ENCODE measurements around the gene SRGAP2C. TPM values are rescaled to one million over a fixed set of nuclear protein-coding genes. Genes with fewer than 3 reads are reported as not detected.
A peak's percentile ranks its signal among the peaks of the same experiment; 100 is the strongest.
"Not testable (repeated sequence)": the region's sequence is repeated elsewhere in the genome, so short reads cannot be mapped to it uniquely, and the experiment has no call there.

Gene SRGAP2C
- total RNA-seq, 1 donor from 2014 or later = 23.8 TPM

DNA sequence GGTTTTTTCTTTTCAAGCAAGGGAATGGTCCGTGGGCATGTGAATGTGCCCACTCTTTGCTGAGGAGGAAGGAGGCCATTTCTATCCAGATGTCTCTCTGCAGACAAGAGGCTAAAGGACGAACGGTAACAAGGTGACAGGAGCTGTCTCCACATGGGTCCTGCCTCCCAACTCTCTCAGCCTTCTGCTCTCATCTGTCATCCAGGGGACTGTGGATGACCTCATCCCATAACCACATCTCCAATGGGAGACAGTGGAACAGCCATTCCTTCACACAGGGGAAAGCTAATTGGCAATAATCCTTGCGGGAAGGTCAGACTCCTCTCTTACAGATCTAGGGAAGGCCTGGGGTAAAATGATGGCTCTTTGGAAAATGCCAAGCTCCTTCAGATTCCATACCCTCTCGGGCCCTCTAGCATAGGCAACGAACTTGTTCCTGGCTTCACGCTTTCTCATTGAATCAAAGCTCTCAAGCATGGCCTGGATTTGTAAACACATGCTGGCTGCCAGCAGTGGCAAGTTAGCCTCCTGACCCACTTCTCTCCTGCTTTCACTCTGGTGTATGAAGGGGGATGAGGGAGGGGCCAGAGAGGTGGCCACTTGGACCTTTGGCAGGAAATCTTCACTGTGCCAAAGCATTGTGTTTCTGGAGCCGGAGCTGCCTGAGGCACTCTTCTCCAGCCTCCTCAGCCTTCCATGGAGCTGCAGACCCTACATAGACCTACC lies 201.0 kb downstream of the SRGAP2C start:
- DNase-seq = not testable (repeated sequence)

DNA sequence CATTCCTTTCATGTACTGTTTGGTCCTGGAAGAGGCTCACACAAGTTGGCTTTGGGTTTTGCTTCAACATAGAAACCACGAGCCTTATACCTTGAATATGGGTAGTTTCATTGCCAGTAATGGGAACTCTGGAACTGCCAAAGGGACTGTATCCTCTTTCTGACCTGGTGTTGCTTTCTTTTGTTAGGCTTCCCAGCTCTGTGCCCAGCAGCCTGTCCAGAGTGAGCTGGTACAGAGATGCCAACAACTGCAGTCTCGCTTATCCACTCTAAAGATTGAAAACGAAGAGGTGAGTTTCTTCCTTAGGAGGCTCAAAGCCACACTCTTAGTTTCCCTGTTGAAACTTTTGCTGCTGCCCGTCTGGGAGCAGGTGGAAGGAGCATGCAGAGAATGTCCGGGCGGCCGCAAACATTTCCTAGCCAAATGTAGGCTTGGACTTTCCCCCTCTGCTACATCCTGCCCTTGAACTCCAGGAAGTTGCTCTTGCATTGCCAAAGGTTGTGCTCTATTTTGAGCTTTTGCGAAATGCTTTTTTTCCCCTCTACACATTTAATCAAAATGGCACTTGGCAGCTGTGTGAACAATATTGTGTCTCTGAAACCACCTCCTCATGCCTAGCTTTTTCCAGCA lies 201.7 kb downstream of the SRGAP2C start:
- not testable (repeated sequence) for DNase-seq

DNA sequence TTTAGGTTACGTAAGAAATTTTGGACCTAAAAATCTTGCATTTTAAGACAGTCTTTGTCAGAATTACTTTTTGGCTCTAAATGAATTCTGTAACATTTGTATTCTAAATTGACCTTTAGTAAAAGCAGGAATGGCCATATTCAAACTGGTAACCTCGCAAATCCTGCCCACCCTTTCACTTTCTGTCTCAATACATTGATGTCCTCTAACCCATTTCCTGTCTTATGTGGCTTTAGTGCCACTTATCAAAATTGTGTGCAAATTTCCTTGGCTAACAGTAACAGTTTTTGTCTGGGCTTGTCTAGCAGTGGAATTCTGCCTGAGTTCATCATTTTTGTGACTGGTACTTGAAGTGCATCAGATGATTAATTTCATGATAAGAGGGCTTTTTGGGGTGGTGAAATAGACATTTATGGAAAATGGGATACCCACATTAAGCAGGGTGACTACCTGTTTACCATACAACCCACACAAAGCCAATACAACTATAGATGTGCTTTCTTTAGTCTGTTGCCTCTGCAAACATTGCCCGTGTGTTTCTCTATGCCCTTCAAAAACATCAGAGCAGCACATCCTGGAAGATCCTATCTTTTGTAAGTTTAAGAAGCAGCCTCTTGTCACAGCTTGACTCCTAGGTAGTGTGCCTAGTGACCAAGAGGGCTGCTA lies 205.3 kb downstream of the SRGAP2C start:
- not testable (repeated sequence) for DNase-seq

DNA sequence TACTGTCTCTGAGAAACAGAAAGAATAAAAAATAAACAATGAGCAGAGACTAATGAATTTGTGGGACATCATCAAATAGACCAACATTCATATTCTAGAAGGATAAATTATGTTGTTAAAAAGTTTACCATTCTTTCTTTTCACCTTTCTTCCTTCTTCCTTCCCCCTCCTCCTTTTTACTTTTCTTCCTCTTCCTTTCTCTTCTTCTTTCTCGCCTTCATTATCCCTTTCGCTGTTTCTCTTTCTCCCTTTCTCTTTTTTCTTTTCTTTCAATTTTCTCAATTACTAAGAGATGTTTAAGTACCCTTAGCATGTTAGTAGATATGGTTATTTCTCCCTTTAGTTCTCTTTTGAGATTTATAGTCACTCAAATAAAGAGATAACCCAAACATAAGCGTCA lies 207.4 kb downstream of the SRGAP2C start:
- not testable (repeated sequence) for DNase-seq

DNA sequence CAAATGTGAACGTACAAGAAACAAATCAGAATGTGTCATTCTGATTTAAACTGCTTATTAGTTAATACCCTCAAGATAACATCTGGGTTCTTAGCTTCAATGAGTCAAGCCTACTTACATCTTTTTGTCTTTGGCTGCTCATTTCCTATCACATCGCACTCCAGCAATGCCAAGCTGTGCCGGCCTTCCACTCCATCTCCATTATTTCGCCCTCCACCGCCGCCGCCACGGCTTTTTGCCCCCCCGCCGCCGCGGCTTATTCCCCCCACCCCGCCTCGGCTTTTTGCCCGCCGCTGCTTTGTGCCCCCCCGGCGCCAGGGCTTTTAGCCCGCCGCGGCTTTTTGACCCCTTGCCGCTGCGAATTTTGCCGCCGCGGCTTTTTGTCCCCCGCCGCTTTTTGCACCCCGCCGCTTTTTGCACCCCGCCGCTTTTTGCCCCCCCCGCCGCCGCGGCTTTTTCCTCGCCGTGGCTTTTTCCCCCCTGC lies 211.0 kb downstream of the SRGAP2C start:
- DNase-seq = peak; percentile 41

DNA sequence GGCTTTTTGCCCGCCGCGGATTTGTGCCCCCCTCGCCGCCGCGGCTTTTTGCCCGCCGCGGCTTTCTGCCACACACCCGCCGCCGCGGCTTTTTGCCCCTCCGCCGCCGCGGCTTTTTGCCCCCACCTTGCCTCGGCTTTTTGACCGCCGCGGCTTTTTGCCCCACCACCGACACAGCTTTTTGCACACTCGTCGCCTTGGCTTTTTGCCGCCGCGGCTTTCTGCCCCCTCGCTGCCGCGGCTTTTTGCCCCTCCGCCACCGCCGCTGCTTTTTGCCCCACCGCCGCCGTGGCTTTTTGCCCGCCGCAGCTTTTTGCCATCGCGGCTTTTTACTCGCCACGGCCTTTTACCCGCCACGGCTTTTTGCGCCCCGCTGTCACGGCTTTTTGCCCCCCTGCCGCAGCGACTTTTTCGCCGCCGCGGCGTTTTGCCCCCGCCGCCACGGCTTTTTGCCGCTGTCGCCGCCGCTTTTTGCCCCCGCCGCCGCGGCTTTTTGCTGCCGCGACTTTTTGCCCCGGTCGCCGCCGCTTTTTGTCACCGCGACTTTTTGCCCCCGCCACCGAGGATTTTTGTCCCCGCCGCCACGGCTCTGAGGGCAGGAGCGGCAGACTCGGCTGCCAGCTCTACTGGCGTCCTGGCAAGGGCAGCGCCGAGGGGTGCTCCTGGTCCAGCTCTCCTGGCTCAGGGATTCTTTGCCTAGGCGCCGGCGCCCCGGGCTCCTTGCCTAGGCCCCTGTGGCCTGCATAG lies 211.7 kb downstream of the SRGAP2C start:
- peak; percentile 21 for DNase-seq

DNA sequence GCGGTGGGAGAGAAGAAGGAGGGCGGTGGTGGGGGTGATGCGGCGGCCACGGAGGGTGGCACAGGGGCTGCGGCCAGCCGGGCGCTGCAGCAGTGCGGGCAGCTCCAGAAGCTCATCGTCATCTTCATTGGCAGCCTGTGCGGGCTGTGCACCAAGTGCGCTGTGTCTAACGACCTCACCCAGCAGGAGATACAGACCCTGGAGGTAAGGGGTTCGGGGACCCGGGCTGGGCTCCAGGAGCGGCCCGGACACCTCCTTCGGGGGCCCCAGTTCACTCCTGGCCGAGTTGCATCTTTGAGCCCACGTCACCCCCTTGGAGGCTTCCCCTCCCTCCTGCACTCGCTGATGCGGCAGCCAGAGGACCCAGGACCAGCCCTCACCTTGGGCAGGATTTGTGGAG lies 212.3 kb downstream of the SRGAP2C start:
- not testable (repeated sequence) for DNase-seq

DNA sequence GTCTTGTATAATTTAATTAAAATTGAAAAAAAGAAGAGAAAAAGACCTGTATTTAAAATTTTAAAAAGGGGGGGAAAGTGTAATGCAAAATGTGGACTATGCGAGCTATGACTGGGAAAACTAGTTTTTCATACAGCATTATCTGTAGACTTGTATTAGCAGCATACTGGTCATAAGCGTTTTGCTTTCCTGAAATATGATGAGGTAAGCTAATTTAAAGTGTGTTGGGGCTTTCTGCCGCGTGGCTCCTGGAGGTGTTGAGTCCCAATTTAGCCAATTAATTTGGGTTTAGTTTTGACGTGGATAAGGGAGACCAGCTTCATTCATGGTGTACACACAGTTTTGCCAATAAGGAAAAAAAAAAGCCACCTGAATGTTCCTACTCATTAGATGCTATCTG lies 214.4 kb downstream of the SRGAP2C start:
- DNase-seq = not testable (repeated sequence)

DNA sequence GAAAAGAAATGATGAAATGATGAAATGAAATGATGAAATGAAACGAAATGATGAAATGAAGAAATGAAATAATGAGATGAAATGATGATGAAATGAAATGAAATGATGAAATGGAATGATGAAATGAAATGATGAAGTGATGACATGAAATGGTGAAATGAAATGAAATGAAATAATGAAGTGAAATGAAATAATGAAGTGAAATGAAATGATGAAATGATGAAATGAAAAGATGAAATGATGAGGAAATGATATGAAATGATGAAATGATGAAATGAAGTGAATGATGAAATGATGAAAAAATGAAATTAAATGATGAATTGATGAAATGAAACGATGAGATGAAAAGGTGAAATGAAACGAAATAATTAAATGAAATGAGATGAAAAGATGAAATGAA lies 215.3 kb downstream of the SRGAP2C start:
- DNase-seq = not testable (repeated sequence)

DNA sequence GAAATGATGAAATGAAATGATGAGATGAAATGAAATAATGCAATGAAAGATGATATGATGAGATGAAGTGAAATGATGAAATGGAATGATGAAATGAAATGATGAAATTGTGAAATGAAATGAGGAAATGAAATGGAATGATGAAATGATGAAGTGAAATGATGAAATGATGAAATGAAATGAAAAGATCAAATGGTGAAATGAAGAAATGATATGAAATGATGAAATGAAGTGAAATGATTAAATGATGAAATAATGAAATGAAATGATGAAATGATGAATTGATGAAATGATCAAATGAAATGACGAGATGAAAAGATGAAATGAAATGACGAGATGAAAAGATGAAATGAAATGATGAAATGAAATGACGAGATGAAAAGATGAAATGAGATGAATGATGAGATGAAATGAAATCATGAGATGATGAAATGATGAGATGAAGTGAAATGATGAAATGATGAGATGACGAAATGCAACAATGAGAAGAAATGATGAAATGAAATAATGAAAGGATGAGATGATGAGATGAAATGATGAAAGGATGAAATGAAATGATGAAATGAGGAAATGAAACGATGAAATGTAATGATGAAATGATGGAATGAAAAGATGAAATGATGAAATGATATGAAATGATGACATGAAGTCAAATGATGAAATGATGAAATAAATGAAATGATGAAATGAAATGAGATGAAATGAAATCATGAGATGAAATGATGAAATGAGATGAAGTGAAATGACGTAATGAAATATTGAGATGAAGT lies 216.0 kb downstream of the SRGAP2C start:
- not testable (repeated sequence) for DNase-seq

DNA sequence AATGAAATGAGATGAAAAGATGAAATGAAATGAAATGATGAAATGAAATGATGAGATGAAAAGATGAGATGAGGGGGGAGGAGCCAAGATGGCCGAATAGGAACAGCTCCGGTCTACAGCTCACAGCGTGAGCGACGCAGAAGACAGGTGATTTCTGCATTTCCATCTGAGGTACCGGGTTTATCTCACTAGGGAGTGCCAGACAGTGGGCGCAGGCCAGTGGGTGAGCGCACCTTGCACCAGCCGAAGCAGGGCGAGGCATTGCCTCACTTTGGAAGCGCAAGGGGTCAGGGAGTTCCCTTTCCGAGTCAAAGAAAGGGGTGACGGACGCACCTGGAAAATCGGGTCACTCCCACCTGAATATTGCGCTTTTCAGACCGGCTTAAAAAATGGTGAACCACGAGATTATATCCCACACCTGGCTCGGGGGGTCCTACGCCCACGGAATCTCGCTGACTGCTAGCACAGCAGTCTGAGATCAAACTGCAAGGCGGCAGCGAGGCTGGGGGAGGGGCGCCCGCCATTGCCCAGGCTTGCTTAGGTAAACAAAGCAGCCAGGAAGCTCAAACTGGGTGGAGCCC lies 216.7 kb downstream of the SRGAP2C start:
- DNase-seq = not testable (repeated sequence)

DNA sequence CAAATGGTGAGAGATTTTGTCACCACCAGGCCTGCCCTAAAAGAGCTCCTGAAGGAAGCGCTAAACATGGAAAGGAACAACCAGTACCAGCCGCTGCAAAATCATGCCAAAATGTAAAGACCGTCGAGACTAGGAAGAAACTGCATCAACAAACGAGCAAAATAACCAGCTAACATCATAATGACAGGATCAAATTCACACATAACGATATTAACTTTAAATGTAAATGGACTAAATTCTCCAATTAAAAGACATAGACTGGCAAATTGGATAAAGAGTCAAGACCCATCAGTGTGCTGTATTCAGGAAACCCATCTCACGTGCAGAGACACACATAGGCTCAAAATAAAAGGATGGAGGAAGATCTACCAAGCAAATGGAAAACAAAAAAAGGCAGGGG lies 218.5 kb downstream of the SRGAP2C start:
- DNase-seq = not testable (repeated sequence)

DNA sequence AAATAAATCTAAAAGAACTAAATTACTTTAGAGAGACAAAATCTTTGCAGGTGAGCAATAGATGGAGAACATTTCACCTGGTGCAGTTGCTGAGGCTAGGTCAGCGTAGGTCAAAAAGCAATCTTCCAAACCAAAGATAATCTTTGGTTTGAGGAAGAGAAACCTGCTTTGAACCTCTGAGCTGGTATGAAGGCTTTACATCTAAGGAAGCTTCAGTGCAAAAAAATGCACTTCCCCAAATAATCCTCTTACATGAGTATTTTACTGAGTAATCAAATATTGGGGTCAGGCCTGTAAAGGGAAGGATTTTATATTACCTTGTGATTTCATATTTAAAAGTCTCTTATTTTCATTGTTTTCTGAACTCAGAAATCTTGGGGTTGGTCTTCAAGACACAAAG lies 223.6 kb downstream of the SRGAP2C start:
- no peak for DNase-seq

DNA sequence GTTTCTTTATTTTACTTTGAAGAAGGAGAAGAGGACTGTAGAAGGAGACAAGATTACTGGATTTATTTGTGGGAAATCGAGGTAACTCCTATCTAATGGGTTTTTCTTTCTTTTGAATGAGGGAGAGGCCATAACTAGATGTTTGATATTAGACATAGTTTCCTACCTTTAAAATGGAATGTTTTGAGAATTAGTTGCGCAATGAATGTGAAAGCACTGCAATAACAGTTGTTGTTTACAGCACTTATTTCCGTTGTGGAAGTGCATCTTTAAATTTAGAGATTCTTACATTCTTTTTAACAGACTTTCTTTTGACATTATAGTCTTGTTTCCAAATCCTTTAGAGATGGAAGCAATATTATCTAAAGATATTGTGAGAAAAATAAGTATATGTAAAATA lies 229.0 kb downstream of the SRGAP2C start:
- no peak for DNase-seq

DNA sequence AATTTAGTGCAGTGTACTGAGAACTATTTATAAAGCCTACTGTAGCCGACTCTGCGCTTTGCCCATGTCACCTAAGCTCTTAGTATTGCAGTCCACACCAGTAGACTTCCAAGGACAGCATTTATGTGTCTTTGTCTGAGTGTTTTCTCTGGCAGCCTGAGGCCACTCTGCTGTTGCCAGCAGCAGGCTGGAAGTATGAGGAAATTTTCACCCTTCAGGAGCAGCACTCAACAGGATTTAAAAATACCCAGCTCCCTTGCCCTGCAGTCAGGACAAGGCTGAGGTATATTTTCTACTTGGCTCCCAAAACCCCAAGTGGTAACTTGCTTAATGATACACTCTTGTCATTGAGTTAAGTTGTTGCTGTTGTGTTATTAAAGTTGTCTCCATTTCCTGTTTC lies 230.1 kb downstream of the SRGAP2C start:
- DNase-seq = peak; percentile 4

DNA sequence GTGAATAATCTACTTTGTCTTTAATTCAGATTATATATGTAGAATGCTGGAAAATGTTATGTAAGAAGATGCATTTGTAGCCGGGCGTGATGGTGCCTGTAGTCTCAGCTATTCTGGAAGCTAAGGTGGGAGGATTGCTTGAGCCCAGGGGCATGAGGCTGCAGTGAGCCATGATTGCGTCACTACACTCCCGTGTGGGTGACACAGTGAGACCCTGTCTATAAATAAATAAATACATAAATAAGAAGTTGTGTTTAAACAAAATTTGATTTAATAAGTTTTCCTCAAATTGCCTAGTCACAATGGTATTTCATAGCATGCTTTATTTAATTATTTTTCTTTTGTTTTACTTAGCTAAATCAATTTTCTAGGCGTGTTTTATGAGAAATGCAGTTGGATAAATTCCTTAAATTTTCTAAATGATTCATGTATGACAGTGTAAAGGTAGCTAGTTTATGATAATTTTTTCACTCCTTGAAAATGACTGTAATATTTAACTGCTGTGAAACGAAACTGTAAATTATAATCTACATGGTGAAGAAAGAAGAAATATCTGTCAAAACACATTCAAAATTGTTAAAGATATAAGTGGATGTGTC lies 232.6 kb downstream of the SRGAP2C start:
- no peak for DNase-seq

DNA sequence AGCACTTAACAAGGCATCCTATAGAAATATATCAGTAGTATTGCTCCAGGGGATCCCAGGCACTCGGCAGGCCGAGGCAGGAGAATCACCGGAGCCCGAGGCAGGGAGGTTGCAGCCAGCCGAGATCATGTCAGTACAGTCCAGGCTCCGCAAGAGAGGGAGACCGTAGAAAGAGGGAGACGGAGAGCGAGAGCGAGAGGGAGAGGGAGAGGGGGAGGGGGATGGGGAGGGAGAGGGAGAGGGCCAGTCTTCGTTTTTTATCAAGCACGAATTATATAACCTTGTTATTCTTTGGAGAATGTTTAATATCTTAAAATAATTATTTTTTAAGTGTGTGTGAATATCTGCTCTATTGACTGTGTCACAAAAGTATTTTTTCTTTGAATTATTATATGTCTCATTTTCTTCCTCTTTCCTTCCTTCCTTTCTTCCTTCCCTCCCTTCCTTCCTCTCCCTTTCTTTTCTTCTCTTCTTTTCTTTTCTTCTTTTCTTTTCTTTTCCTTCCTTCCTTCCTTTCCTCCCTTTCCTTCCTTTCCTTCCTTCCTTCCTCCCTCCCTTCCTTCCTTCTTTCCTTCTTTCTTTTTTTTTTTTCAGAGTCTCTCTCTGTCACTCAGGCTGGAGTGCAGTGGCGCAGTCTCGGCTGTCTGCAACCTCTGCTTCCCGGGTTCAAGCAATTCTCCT lies 233.7 kb downstream of the SRGAP2C start:
- DNase-seq = no peak

DNA sequence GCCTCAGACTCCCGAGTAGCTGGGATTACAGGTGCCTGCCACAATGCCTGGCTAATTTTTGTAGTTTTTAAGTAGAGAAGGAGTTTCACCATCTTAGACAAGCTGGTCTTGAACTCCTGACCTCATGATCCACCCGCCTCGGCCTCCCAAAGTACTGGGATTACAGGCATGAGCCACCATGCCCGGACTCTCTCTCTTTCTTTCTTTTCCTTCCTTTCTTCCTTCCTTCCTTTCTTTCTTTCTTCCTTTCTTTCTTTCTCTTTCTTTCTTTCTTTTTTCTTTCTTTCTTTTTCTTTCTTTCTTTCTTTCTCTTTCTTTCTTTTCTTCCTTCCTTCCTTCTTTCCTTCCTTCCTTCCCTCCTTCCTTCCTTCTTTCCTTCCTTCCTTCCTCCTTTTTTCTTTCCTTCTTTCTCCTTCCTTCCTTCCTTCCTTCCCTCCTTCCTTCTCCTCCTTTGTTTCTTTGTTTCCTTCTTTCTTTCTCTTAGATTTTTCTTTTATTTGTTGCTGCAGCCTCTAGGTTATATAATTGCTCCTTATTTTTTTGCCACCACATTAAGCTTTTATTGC lies 234.4 kb downstream of the SRGAP2C start:
- not testable (repeated sequence) for DNase-seq

DNA sequence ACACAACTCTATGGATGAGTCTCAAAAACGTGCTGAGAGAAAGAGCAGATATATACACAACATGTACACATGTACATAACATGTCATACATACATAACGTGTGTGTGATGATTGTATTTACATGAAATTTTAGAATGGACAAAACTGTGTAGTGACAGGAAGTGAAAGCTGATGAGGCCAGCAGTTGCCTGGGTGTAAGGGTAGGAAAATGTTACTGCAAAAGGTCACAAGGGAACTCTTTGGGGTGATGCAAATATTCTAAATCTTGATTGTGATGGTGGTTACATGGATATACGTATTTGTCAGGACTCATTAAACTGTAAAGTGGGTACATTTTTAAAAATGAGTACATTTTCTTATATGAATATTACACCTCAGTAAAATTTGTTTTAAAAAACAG lies 236.7 kb downstream of the SRGAP2C start:
- DNase-seq = not testable (repeated sequence)

DNA sequence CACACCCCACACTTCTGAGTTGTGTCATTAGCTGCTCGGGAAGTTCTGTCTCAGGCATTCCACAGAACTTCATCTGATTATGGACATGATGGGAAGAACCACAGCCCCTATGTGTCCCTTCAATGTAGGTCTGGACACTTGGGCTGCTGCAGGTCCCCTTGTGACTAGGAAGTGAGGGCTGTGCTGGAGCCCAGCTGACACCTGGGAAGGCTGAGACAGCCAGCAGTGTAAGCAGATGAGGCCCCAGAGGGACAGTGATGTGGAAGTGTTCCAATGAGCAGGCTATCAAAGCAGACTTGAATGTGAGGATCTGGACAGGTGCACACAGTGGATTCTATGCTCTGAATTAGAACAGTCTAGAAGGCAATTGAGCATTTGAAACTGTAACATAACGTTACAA lies 239.2 kb downstream of the SRGAP2C start:
- DNase-seq = not testable (repeated sequence)
